Measurements from ENCODE around the gene SPECC1.

SPECC1 gene

GRCh38 chr17:20275653-20276052 is 266.5 kb downstream of the SPECC1 start:
- no peak for DNase-seq (ENCODE audit: low read depth)
- no peak overlapping the region for H3K4me3 ChIP-seq (ENCODE audit: low read depth, low read length)
- TF ChIP-seq MYC (IDR thresholded peaks at IDR 0.05; ENCODE audit: low read depth, low read length) (no peak), POLR2A (IDR thresholded peaks at IDR 0.05; ENCODE audit: extremely low read depth, insufficient read length) (no peak), MAX (IDR thresholded peaks at IDR 0.05; ENCODE audit: low read depth, low read length) (no peak)
- TF ChIP-seq, protein P1, sequence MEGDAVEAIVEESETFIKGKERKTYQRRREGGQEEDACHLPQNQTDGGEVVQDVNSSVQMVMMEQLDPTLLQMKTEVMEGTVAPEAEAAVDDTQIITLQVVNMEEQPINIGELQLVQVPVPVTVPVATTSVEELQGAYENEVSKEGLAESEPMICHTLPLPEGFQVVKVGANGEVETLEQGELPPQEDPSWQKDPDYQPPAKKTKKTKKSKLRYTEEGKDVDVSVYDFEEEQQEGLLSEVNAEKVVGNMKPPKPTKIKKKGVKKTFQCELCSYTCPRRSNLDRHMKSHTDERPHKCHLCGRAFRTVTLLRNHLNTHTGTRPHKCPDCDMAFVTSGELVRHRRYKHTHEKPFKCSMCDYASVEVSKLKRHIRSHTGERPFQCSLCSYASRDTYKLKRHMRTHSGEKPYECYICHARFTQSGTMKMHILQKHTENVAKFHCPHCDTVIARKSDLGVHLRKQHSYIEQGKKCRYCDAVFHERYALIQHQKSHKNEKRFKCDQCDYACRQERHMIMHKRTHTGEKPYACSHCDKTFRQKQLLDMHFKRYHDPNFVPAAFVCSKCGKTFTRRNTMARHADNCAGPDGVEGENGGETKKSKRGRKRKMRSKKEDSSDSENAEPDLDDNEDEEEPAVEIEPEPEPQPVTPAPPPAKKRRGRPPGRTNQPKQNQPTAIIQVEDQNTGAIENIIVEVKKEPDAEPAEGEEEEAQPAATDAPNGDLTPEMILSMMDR (IDR thresholded peaks at IDR 0.05; ENCODE audit: low read depth, low read length) = no peak

DNA sequence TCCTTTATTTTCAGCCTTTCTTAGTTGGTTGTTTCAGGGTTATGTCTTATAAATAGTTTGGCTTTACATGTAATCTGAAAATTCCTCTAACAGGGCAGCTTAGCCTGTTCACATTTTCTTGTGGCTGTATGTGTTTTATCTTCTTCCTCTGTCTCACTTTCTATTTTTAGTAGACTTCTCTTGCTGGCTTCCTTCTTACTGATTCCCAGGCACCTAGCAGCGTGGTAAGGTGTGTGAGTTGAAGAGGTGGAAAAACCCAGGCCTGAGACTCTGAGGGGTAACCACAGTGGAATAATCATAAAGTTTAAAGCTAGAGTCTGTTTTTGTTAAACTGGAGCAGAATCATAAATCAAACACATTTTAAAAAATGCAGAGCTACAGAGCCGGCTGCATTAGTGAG is 267.3 kb downstream of the SPECC1 start:
- no peak overlapping the region for H3K4me3 ChIP-seq (ENCODE audit: low read depth, low read length)
- DNase-seq (ENCODE audit: low read depth) = no peak
- TF ChIP-seq POLR2A (IDR thresholded peaks at IDR 0.05; ENCODE audit: extremely low read depth, insufficient read length) = no peak
- TF ChIP-seq MYC (IDR thresholded peaks at IDR 0.05; ENCODE audit: low read depth, low read length) = no peak
- no peak for TF ChIP-seq MAX (IDR thresholded peaks at IDR 0.05; ENCODE audit: low read depth, low read length)
- TF ChIP-seq, protein P1 (IDR thresholded peaks at IDR 0.05; ENCODE audit: low read depth, low read length) = no peak

- DNase-seq (ENCODE audit: low read depth) = no peak
- no peak for TF ChIP-seq MYC (IDR thresholded peaks at IDR 0.05; ENCODE audit: low read depth, low read length)
- TF ChIP-seq POLR2A (IDR thresholded peaks at IDR 0.05; ENCODE audit: extremely low read depth, insufficient read length) = no peak
- no peak for TF ChIP-seq MAX (IDR thresholded peaks at IDR 0.05; ENCODE audit: low read depth, low read length)
- TF ChIP-seq, protein P1 (IDR thresholded peaks at IDR 0.05; ENCODE audit: low read depth, low read length) = no peak
- H3K4me3 ChIP-seq (ENCODE audit: low read depth, low read length) = no peak overlapping the region
Measured at GRCh38 chr17:20278805-20279204, 269.6 kb downstream of the SPECC1 start.

DNA sequence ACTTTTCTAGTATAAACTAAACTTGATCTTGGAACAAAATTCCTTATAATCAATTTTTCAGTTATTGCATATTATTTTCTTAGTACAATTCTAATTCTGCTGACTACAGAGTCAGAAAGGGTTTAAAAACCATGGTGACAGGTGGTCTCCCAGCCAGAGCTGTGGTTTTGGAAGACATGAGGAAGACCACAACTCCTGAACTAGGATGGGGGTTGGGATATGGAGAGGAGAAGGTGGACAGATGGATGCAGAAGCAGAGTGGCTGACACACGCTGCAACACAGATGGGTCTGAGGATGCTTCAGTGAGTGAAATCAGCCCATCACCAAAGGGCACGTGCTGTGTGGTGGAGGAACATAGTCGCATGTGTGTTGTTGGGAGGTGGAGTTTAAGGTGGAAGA is 270.5 kb downstream of the SPECC1 start:
- DNase-seq (ENCODE audit: low read depth) = no peak
- TF ChIP-seq POLR2A (IDR thresholded peaks at IDR 0.05; ENCODE audit: extremely low read depth, insufficient read length) (no peak), MYC (IDR thresholded peaks at IDR 0.05; ENCODE audit: low read depth, low read length) (no peak), MAX (IDR thresholded peaks at IDR 0.05; ENCODE audit: low read depth, low read length) (no peak)
- TF ChIP-seq, protein P1 (IDR thresholded peaks at IDR 0.05; ENCODE audit: low read depth, low read length) = no peak
- H3K4me3 ChIP-seq (ENCODE audit: low read depth, low read length) = no peak overlapping the region

- no peak for DNase-seq (ENCODE audit: low read depth)
- H3K4me3 ChIP-seq (ENCODE audit: low read depth, low read length) = no peak overlapping the region
- TF ChIP-seq MYC (IDR thresholded peaks at IDR 0.05; ENCODE audit: low read depth, low read length) = no peak
- TF ChIP-seq MAX (IDR thresholded peaks at IDR 0.05; ENCODE audit: low read depth, low read length) = no peak
- TF ChIP-seq, protein P1 (IDR thresholded peaks at IDR 0.05; ENCODE audit: low read depth, low read length) = no peak
- TF ChIP-seq POLR2A (IDR thresholded peaks at IDR 0.05; ENCODE audit: extremely low read depth, insufficient read length) = no peak
Measured at GRCh38 chr17:20280051-20280450, 270.9 kb downstream of the SPECC1 start.

- H3K4me3 ChIP-seq (ENCODE audit: low read depth, low read length) = no peak overlapping the region
- DNase-seq (ENCODE audit: low read depth) = peak; percentile 43
- TF ChIP-seq MAX (IDR thresholded peaks at IDR 0.05; ENCODE audit: low read depth, low read length) = no peak
- TF ChIP-seq POLR2A (IDR thresholded peaks at IDR 0.05; ENCODE audit: extremely low read depth, insufficient read length) = no peak
- peak; percentile 10; the same call in 1 of the 2 replicates for TF ChIP-seq MYC (IDR thresholded peaks at IDR 0.05; ENCODE audit: low read depth, low read length)
Measured at GRCh38 chr17:20280851-20281250, 271.7 kb downstream of the SPECC1 start.

Data from NB4 (cell line).